HG03060 (cell line): Measurements from ENCODE around the gene PANX3.
"Not testable (repeated sequence)": the region's sequence is repeated elsewhere in the genome, so short reads cannot be mapped to it uniquely, and the experiment has no call there.

Experiments
- ATAC-seq: cut with Tn5 transposase; IDR thresholded peaks from one replicate; pipeline ENCODE4 v1.9.1; 2021; ENCODE audit warnings: low read depth, moderate number of reproducible peaks; ENCODE audit not compliant: unreplicated experiment

PANX3 gene

GRCh38 chr11:124611064-124611463 is at the start of gene PANX3:
Gene PANX3, plus strand, starts transcription at chr11:124611428. Its CDS starts 129 bp downstream, at chr11:124611557.
- no peak for ATAC-seq

DNA sequence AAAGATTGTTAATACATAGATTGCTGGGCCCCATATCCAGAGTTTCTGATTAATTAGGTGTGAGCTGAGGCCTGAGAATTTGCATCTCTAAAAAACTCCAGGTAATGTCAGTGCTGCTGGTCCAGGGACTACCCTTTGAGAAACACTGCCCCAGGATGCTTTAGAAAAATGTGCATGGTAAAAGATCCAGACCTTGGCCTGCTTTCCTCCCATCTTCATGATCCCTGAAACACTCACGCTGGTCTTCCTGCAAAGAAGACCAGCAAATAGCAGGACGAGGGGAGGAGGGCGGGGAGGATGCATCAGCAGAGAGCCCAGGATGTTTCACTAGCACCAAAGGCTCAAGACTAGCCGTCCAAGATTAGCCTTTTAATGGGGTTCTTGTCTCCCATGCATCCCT is 41.5 kb upstream of the PANX3 start, which contains the start of gene OR8A1:
Gene OR8A1 (plus strand): TSS at position 301 of the 400 bp plus-strand sequence. CDS start 123 bp downstream, outside the sequence.
- no peak for ATAC-seq

DNA sequence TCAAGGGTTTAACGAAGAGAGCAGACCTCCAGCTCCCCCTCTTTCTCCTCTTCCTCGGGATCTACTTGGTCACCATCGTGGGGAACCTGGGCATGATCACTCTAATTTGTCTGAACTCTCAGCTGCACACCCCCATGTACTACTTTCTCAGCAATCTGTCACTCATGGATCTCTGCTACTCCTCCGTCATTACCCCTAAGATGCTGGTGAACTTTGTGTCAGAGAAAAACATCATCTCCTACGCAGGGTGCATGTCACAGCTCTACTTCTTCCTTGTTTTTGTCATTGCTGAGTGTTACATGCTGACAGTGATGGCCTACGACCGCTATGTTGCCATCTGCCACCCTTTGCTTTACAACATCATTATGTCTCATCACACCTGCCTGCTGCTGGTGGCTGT is 41.1 kb upstream of the PANX3 start:
- ATAC-seq = no peak

- no peak for ATAC-seq
Observed at GRCh38 chr11:124577716-124578427, 33.4 kb upstream of the PANX3 start.

DNA sequence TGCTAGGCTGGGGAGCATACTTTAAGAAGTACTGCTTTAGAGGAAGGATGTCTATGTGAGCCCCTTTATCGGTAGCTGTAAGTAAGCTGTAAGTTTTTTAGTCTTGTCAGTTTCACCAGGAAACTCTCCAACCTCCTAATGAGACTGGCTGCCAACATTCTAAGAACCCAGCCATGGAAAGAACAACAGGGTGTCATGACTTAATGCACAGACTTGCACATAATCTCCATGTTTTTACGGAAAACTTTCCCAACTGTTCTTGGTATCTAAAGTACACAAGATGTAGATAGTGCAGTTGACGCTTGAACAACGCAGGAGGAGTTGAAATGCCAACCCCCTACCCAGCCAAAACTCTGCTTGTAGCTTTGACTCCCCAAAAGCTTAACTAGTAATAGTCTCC is 32.5 kb upstream of the PANX3 start:
- ATAC-seq = no peak

DNA sequence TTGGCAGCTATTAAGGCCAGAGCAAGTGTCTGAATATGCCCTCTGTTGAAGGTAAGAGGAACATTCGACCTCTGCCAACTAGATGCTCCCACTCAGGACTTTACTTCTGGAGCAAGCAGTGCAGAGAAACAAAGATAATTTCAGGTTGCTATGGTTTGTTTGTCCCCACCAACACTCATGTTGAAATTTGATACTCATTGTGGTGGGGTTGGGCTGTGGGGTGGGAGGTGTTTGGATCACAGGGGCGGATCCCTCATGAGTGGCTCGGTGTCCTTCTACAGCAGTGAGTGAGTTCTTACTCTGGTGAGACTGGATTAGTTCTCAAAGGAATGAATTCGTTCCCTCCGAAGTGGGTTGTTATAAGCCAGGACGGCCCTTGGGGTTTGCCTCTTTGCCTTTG is 29.4 kb upstream of the PANX3 start:
- no peak for ATAC-seq

GRCh38 chr11:124582565-124582964 is 28.7 kb upstream of the PANX3 start:
- ATAC-seq = no peak

- no peak for ATAC-seq
Observed at GRCh38 chr11:124583781-124584180, 27.4 kb upstream of the PANX3 start.

GRCh38 chr11:124584681-124585372 is 26.4 kb upstream of the PANX3 start:
- no peak for ATAC-seq

- peak; percentile 52 for ATAC-seq
Observed at GRCh38 chr11:124586238-124586860, 24.9 kb upstream of the PANX3 start.

DNA sequence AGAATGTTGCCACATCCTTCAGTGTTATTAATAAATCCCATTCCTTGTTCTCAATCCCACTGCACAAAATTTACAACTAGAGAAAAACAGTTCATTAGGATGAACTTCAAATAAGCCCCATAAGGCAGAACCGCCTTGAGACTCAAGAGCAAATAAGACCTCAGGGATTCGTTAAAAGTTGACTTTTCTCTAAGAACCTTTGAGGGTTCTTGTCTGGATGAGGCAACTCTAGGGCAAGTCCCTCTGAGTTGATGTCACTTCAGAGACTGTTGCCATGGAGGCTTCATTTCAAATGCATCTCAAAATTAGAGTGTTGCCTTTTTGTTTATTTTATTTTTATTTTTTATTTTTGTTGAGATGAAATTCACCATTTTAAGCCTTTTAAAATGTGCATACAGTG is 19.8 kb upstream of the PANX3 start:
- no peak for ATAC-seq

GRCh38 chr11:124592627-124593026 is 18.6 kb upstream of the PANX3 start:
- ATAC-seq = no peak

DNA sequence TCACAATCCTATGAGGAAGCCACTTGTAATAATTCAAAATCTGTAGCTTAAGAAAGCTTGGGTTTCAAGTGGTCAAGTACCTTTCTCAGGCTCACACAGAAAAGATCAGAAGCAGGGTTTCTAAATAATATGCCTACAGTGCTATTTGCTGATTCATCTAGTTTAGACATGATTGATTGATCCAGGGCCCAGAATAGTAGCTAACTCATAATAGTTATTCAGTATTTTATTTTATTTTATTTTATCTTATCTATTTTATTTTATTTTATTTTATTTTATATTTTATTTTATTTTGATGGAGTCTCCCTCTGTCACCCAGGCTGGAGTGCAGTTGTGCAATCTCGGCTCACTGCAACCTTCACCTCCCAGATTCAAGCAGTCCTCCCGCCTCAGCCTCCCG is 15.9 kb upstream of the PANX3 start:
- no peak for ATAC-seq

DNA sequence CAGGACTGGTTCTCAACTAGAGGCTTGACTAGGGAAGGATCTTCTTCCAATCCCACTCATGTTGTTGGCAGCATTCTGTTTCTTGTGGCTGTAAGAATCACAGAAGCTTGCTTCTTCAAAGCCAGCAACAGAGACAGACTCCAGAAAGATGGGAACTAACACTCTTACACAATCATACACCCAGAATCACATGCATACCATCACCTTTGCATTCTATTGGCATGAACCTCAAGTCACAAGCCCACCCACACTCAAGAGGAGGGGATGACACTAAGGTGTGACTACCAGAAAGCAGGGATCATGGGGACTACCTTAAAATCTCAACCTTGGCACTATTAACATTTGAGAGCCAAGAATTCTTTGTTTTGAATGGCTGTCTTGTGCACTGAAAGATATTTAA is 13.6 kb upstream of the PANX3 start:
- ATAC-seq = no peak

- no peak for ATAC-seq
Observed at GRCh38 chr11:124600621-124601320, 10.5 kb upstream of the PANX3 start.

GRCh38 chr11:124602193-124602592 is 9.0 kb upstream of the PANX3 start:
- no peak for ATAC-seq

GRCh38 chr11:124602723-124603122 is 8.5 kb upstream of the PANX3 start:
- not testable (repeated sequence) for ATAC-seq

GRCh38 chr11:124605719-124606118 is 5.5 kb upstream of the PANX3 start:
- ATAC-seq = no peak

GRCh38 chr11:124608147-124608546 is 3.1 kb upstream of the PANX3 start:
- no peak for ATAC-seq

- ATAC-seq = no peak
Observed at GRCh38 chr11:124610295-124610694, 933 bp upstream of the PANX3 start.

DNA sequence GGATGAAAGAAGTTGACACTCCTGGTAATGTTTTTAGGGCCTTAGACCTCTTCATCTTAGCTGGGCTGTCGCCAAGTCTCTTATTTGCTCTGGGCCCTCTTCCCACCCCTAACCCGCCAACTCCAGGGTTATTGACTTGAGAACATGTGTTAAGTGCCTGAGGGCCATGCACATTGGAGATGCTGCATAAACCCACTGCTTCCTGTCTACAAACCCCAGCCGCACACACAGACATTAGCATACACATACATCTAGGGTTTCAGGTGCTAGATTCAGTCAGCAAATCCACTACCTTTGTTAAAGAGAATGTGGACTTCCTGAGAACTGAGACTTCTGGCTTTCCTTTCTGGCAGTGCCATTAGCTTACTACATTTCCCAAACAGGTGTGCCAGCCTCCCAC is 817 bp downstream of the PANX3 start:
- ATAC-seq = no peak
